GM19099 (cell line): ENCODE data around the gene CLGN.

ENCODE experiments used
- POLR2A ChIP-seq: IDR thresholded peaks from 3 replicates; pipeline ENCODE4 v1.6.1; 2011; ENCODE audit warnings: low read depth; ENCODE audit not compliant: insufficient read length; ENCODE audit errors: extremely low read depth

CLGN gene

DNA sequence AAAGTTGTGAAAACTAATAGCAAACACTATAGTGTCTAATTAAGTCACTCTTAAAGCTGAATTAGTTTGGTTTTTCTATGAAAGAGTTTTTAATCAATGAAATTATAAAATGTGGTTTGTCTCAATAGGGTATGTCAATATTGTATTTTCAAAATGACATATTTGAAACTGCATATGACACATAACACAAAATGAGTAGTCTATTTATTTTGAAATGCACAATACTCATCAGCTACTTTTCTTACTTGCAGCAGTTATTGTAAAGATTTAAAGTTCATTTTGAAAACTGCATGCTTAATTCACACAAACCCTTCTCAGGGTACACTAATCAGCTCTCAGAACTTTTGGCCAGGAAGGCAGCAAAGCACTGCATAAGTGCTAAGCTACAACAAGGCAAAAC lies 21.2 kb downstream of the CLGN start:
- TF ChIP-seq POLR2A, result no peak

DNA sequence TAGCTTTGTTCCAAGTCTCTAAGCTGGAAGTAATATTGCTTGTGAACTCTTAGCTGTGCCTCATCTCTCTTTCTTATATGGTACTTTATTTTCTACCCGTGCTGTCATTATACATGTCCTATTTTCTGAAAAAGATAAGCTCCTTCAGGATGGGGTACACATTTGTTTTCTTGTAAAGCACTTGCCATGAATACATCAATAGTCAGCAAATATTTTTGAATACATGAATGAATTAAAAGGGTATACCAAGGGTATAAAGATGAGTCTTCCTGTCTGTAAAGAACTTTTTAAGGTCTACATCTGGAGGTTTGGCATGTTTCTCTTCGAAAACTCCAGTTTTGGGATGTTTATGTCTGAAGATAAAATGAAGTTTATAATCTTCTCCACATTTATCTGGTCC lies 27.3 kb downstream of the CLGN start:
- no peak for TF ChIP-seq POLR2A

DNA sequence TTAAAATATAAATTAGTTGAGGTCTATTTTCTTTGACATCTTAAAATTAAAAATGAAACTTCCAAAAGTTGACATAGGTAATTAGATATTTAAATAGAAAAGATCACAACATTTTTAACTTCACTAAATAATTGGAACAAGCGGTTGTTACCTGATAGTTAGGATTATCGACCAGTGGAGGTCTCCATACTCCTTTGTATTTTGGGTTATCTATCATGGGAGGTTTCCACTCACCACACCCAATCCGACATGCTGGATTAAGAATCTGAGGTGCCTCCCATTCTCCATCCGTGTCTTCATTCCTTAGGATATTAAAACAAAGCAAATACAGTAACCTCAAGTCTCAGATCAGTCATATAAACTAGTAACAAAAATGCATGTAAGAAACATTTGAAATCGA lies 31.8 kb downstream of the CLGN start:
- no peak for TF ChIP-seq POLR2A

DNA sequence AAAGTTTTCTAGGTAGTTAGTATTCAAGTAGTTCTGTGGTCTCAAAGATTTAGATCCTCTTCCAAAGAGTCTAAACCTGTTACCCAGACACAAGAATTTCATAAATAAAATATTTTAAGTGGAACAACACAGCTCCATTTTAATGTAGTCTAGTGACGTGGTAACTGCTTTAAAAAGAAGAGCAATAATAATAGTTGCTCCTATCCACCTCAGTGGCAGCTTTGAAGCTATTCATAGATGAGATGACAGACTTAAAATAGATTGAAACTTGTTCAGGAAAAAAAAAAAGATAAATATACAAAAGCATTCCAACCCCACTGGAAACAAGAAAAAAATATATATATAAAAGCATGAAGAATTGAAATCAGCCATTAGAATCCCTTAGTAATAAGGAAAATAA lies 39.4 kb downstream of the CLGN start:
- no peak for TF ChIP-seq POLR2A

DNA sequence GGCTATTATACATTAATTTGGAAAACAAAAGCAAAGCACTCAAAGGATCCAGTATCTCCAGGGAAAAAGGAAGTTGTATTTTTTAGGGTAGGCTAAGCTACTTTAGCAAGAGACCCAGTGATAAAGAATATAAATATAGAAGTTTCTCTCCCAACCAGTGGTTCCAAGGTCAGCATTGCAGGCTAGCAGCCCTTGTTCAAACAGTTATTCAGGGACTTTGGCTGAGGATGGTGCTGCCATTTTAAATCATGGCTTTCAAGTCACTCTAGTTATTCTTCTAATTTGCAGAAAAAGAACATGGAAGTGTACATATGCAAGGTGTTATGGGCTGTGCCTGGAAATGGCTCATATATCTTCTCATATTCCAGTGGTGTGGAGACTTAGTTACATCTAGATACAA lies 44.7 kb downstream of the CLGN start:
- TF ChIP-seq POLR2A, result no peak

DNA sequence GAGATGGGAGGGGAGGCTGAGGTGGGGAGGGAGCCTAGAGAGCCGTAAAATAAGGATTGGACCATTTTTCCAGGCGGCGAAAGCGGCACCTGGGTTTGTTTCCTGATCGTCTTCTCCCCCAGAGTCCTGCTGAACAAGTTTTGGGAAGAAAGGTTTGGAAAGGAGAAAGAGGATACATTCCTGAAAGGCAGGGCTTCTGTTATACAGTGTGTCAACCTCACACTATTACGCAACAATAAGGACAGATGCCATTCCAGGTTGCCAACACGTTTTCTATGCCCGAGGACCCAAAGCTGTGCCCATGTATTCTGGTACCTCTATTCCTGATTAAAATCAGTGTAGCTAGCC lies 53.3 kb downstream of the CLGN start:
- no peak for TF ChIP-seq POLR2A

DNA sequence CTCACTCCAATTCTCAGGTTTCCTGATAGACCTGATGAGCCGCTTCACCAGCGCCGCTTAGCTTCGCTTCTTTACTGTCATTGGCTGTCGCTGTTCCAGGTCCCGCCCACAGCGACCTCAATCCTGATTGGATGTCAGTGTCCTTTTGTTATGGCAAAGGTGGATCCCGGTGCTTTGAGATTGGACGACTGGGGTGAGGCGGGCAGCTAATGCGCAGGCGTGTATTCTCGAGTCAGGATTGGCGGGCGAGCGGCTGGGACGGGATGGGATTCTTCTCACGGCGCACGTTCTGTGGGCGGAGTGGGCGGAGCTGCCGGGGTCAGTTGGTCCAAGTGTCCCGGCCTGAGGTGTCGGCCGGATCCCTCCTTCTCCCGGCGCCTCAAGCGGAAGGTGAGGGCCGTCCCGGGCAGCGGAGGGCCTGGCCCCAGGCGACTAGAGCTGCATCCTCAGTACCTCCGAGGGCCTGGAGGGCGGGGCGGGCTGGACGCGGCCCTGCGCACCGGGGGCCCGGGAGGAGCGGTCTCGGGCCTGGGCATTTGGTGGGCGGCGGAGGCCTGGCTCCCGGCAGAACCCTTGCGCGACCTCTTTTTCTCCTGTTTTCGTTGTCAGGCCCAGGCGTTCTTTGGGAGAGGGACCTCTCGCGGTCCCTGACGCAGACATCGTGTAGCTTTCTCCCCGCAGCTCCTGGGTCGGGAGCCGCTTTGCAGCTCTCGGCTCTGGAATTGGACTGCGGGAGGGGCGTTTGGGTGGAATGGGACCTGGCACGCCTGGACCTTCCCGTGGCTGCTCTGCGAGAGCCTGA lies 53.9 kb downstream of the CLGN start, which contains the start of gene SCOC:
SCOC (plus strand) TSS at position 319 of the 802 bp plus-strand sequence. CDS start 5,525 bp downstream, outside the sequence.
- TF ChIP-seq POLR2A, result peak; percentile 84

DNA sequence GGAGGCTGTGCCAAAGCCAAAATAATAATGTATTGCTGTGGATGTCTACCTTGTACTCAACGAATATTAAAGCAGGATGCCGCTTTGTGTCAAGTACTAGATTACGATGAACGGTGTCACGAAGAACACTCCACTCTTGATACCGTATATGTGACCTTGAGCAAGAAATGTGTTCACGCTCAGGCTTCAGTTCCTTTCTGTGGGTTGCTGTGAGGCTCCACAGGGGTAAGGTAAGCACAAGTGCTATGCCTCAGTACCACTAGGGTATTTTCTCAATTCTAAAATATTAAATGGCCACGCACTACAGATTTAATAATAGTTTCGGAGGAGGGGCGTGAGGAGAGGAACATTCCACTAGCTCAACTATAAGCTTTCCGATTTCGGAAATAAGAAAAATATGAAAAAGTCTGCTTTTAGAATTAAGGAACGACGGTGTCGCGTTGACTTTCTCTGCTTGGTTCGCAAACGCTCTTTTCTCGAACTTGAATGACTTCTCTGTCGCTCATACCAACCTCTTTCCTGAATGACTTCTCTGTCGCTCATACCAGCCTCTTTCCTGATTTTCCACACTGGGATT lies 54.6 kb downstream of the CLGN start:
- no peak for TF ChIP-seq POLR2A

DNA sequence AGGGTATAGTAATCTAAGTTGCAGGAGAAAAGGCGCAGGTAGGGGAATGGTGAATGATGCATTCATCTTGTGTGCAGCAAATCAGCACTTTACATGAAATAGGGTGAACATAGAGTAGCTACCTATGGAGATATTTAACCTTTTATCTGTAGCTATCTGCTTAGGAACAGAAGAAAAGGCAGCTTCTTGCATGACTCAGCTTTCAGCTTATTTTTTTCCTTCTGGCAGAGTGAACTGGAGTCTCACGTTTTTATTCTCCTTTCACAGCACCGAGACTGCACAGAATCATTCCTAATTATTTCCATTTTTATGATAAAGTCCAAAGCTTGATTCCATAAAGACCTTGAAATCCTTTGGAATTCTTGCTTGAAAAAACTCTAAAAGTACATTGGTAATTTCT lies 58.8 kb downstream of the CLGN start:
- no peak for TF ChIP-seq POLR2A

DNA sequence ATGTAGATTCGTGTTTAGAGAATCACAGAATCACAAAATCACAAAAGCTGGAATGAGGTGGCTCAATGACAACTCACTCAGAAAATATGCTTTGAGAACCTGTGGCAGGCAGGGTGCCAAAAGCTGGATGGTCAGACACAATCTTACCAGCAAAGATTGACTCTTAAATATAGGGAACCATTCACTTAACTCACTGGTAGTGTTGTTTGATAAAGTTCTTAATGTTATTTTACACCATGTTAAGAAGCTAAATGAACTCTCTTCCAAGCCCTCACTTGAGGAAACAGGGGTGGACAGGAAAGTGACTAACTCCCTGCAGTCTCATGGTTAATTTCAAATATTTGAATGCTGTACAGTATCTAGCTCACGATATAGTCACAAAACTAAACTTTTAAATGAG lies 59.7 kb downstream of the CLGN start:
- TF ChIP-seq POLR2A, result no peak

DNA sequence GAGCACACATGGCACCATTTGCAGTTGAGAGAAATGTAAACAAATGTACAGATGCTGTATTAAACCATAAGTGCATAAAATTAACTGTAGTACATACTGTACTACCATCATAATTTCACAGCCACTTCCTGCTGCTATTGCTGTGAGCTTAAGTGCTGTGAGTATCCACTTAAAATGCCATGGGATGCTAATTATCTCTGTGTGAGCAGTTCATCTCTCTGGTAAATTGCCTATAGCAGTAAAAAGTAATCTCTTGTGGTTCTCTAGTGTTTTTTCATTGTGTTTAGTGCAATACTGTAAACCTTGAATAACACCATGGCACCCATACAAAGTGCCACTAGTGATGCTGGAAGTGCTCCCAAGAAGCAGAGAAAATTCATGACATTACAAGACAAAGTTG lies 63.9 kb downstream of the CLGN start:
- no peak for TF ChIP-seq POLR2A

DNA sequence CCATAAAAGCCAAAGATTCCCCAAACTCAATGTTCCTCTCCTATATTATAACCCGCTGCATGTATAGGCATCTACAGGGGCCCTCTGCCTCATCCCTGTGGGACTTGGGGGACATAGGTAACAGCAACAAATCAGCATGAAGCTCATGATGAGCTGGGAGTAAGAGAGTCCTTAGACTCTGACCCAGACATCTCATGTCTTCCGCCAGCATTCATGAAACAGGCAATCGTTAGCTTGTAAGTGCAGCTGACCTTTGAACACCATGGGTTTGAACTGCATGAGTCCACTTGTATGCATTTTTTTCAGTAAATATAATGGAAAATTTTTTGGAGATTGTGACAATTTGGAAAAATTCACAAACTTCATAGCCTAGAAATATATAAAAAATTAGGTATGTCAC lies 64.4 kb downstream of the CLGN start:
- TF ChIP-seq POLR2A, result no peak

DNA sequence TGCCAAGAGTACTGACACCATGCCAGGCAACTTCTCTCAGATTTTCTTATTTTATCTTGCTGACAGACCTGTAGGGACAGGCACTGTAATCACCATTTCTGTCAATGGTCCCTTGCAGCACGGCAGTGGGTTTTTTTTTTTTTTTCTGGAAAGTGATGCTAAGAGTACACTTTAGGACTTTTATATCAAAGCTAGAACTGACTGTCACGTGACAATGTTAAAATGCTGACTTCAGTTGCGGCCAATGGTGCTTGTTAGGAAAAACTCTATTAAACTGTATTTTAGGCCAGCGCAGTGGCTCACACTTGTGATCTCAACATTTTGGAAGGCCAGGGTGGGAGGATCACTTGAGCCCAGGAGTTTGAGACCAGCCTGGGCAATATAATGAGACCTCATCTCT lies 66.3 kb downstream of the CLGN start:
- no peak for TF ChIP-seq POLR2A

DNA sequence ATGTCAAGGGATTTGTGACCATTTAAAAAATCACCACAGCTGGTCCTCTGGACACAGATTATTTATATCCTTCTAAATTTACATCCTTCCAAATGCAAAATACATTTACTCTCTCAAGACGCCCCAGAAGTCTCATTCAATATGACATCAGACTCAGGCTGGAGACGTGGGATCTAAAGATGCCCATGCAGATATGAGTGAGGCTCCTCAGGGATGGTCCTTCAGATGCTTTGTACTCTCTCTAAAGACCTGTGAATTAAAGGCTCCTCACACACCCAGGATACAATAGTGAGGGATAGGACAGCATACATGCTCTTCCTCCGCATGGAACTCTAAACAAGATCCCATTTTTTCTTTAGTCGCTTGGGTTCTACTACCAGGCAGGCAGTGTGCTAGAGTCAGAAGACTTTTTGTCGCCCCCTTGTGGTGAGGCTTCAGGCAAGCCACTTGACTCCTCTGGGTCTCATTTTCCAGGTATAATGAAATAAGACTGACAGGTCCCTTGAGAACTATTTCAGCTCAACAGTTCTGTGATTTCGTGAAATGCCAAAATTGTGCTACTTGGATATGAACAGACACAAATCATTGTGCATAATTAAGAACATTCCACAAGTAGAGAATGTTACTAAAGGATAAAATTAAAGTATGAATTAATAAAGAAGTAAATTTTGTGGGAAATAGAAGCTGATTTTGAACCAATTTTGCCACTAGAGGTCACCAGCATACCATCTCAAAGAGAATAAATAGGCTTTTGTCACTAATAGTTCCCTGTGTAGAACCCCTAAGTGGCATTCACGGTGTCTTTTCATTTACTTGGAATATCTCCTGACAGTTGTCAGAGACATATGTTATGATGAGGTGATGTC lies 67.7 kb downstream of the CLGN start:
- TF ChIP-seq POLR2A, result no peak

DNA sequence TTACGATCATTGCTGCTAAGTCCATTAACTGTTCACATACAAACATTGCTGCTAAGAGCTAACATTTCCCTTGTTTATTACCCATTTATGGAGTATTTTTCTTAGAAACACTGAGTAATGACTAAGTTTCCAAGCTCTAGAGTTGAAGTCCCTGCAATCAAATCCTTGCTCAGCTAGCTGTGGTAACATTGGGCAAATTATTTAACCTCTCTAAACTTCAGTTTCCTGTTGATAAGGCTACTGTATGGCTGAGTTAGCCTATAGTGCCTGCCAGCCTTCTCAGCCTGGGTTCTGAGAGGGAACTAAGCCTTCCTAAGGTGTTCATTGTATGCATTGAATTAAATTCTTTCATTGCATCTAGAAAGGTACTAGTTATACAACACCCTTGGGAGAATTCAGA lies 69.2 kb downstream of the CLGN start:
- no peak for TF ChIP-seq POLR2A

DNA sequence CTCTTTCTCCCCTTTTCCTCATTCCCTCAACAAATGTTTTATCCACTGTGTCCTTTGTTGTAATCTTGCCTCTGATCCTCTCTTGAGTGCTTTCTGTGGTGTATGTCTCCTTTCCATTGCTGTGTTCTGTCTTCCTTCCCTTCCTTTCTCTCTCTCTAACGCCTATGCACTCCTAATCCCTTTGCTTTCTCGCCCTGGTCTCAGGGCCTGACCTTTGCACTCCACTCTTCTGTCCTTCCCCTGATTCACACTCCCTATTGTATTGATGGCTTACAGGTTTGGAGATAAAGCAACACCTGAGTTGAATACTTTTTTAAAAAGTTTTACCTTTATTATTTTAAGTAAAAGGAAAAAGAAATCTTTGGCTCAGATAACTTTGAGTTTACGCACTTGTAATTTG lies 69.6 kb downstream of the CLGN start:
- no peak for TF ChIP-seq POLR2A
